Endodermal cell (in vitro differentiated cells): ENCODE results near the gene VWA5B2. TPM values are rescaled to one million over a fixed set of nuclear protein-coding genes. Genes with fewer than 3 reads are reported as not detected.

Source experiments
- DNase-seq: peaks from one replicate; pipeline ENCODE4 v3.0.0-alpha.2; 2017
- H3K27ac ChIP-seq: 2 replicates; pipeline ENCODE4 v1.5.1; 2013; ENCODE audit warnings: mild to moderate bottlenecking, low read depth, low read length, moderate library complexity
- H3K27me3 ChIP-seq: 2 replicates; pipeline ENCODE4 v1.6.1; 2013; ENCODE audit warnings: mild to moderate bottlenecking, low read length, moderate library complexity; ENCODE audit not compliant: insufficient read depth, control insufficient read depth, poor library complexity, severe bottlenecking
- H3K36me3 ChIP-seq: 2 replicates; pipeline ENCODE4 v1.7.0; 2013; ENCODE audit warnings: mild to moderate bottlenecking, low read length, moderate library complexity; ENCODE audit not compliant: control insufficient read depth, insufficient read depth
- H3K4me1 ChIP-seq: one replicate; pipeline ENCODE4 v1.7.0; 2013; ENCODE audit warnings: low read length; ENCODE audit not compliant: control insufficient read depth, insufficient read depth
- H3K4me3 ChIP-seq: 2 replicates; pipeline ENCODE4 v1.5.1; 2013; ENCODE audit warnings: mild to moderate bottlenecking, low read length, moderate library complexity
- H3K9ac ChIP-seq: 2 replicates; pipeline ENCODE4 v1.6.1; 2013; ENCODE audit warnings: mild to moderate bottlenecking, low read length, moderate library complexity; ENCODE audit not compliant: poor library complexity, severe bottlenecking; ENCODE audit errors: extremely low read depth
- H3K9me3 ChIP-seq: 2 replicates; pipeline ENCODE4 v1.6.1; 2013; ENCODE audit warnings: mild to moderate bottlenecking, low read length, moderate library complexity; ENCODE audit not compliant: control insufficient read depth
- H3K27ac Mint-ChIP-seq: 2 replicates; pipeline ENCODE4 v1.8.0; 2020; ENCODE audit warnings: mixed read lengths
- H3K27me3 Mint-ChIP-seq: 2 replicates; pipeline ENCODE4 v1.8.0; 2021; ENCODE audit warnings: mild to moderate bottlenecking, mixed read lengths; ENCODE audit not compliant: insufficient read depth
- H3K36me3 Mint-ChIP-seq: 2 replicates; pipeline ENCODE4 v1.8.0; 2020; ENCODE audit warnings: low read depth, mixed read lengths
- H3K4me1 Mint-ChIP-seq: 2 replicates; pipeline ENCODE4 v1.8.0; 2020; ENCODE audit warnings: mixed read lengths
- H3K4me3 Mint-ChIP-seq: 2 replicates; pipeline ENCODE4 v1.8.0; 2020; ENCODE audit warnings: mild to moderate bottlenecking, moderate library complexity, mixed read lengths
- H3K9me3 Mint-ChIP-seq: 2 replicates; pipeline ENCODE4 v1.8.0; 2020; ENCODE audit warnings: mild to moderate bottlenecking, mixed read lengths
- WGBS, 2 experiments: methylation state at CpG; one replicate each; pipeline versions ENCODE4 v1.1.5 to v1.1.7; 2013; ENCODE audit warnings: missing lambda C conversion rate in 2 of 2, mixed read lengths in 1 of 2; ENCODE audit not compliant: insufficient coverage in 1 of 2, insufficient read length in 1 of 2; 5-methylcytosine and 5-hydroxymethylcytosine counted together
- total RNA-seq, 2 donors: library from RNA; stranded (reverse); fragmentation: NEBNext Ultra II Directional in 1 of 2; extraction: Animal tissue kit (Norgen Biotek cat#: 25700) in 1 of 2; gene quantifications; 2 replicates in 1 of 2; 3 replicates in 1 of 2; pipeline ENCODE4 v1.2.1, GENCODE V29; 2021
- TF ChIP-seq, protein P1 (sequence below): fragments of 200-600 bp; sonication (generic); conservative IDR thresholded peaks from 2 replicates; pipeline ENCODE4 v1.5.0; 2021; ENCODE audit warnings: antibody characterized with exemption, mild to moderate bottlenecking

Gene VWA5B2
- total RNA-seq, 2 donors from 2014 or later: 0.62 to 0.97 TPM

DNA sequence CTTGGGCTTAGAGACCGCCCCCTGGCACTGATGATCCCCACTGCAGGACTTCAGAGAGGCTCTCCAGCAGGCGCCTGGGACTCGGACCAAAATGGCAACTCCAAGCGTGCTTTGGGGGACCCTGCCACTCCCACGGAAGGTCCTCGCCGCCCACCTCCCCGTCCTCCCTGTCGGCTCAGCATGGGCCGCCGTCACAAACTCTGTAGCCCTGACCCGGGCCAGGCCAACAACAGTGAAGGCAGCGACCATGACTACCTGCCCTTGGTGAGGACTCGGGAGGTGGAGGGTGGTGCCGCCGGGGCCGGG, 11.7 kb downstream of the VWA5B2 start:
- H3K4me1 Mint-ChIP-seq: peaks cover 2% of the 10 kb centered on the region
- H3K27me3 Mint-ChIP-seq: peaks cover 27% of the 10 kb centered on the region
- Histone ChIP-seq H3K4me3 (no peak overlapping the region), H3K36me3 (peaks cover 26% of the 10 kb centered on the region), H3K4me1 (no peaks in the 10 kb centered on the region), H3K27me3 (peaks cover 10% of the 10 kb centered on the region), H3K27ac (no peak overlapping the region), H3K9me3 (no peaks in the 10 kb centered on the region), H3K9ac (no peak overlapping the region)
- H3K36me3 Mint-ChIP-seq: peaks cover 22% of the 10 kb centered on the region
- H3K27ac Mint-ChIP-seq: no peak overlapping the region
- TF ChIP-seq, protein P1, sequence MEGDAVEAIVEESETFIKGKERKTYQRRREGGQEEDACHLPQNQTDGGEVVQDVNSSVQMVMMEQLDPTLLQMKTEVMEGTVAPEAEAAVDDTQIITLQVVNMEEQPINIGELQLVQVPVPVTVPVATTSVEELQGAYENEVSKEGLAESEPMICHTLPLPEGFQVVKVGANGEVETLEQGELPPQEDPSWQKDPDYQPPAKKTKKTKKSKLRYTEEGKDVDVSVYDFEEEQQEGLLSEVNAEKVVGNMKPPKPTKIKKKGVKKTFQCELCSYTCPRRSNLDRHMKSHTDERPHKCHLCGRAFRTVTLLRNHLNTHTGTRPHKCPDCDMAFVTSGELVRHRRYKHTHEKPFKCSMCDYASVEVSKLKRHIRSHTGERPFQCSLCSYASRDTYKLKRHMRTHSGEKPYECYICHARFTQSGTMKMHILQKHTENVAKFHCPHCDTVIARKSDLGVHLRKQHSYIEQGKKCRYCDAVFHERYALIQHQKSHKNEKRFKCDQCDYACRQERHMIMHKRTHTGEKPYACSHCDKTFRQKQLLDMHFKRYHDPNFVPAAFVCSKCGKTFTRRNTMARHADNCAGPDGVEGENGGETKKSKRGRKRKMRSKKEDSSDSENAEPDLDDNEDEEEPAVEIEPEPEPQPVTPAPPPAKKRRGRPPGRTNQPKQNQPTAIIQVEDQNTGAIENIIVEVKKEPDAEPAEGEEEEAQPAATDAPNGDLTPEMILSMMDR: no peak
- no peaks in the 10 kb centered on the region for H3K9me3 Mint-ChIP-seq
- no peak for DNase-seq
- no peak overlapping the region for H3K4me3 Mint-ChIP-seq
- WGBS, 2 experiments: 84 to 100% methylated on average over 5 to 17 of the region's 17 CpGs

DNA sequence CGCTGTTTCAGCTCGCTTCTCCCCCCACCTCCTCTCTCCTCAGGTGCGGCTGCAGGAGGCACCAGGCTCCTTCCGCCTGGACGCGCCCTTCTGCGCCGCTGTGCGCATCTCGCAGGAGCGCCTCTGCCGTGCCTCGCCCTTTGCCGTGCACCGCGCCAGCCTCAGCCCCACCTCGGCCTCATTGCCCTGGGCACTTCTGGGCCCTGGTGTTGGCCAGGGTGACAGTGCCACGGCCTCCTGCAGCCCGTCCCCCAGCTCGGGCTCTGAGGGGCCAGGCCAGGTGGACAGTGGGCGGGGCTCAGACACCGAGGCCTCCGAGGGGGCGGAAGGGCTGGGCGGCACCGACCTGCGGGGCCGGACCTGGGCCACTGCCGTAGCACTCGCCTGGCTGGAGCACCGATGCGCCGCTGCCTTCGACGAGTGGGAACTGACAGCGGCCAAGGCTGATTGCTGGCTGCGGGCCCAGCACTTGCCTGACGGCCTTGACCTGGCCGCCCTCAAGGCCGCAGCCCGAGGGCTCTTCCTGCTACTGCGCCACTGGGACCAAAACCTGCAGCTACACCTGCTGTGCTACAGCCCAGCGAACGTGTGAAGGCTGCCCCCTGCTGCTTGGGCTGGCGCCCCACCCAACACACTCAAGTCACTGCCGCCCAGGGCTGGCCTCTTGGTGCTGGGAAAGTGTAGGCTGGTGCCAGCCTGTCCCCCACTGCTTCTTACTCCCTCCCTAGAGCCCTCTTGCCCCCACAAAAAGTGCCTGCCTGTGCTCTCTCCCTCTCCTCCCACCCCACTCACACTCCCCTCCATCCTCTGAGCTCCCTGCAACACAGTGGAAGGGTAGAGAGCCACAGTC, 12.3 kb downstream of the VWA5B2 start:
- no peak overlapping the region for H3K27ac Mint-ChIP-seq
- no peak overlapping the region for H3K4me3 Mint-ChIP-seq
- TF ChIP-seq, protein P1: peak; percentile 46
- Histone ChIP-seq H3K27me3 (peaks cover 10% of the 10 kb centered on the region), H3K27ac (no peak overlapping the region), H3K9me3 (no peaks in the 10 kb centered on the region), H3K4me1 (no peaks in the 10 kb centered on the region), H3K4me3 (no peak overlapping the region), H3K9ac (no peak overlapping the region), H3K36me3 (peaks cover 26% of the 10 kb centered on the region)
- no peaks in the 10 kb centered on the region for H3K9me3 Mint-ChIP-seq
- H3K27me3 Mint-ChIP-seq: peaks cover 27% of the 10 kb centered on the region
- peaks cover 22% of the 10 kb centered on the region for H3K36me3 Mint-ChIP-seq
- no peaks in the 10 kb centered on the region for H3K4me1 Mint-ChIP-seq
- peak; percentile 73 for DNase-seq
- WGBS, 2 experiments: 76 to 89% methylated on average over 35 to 46 of the region's 46 CpGs

DNA sequence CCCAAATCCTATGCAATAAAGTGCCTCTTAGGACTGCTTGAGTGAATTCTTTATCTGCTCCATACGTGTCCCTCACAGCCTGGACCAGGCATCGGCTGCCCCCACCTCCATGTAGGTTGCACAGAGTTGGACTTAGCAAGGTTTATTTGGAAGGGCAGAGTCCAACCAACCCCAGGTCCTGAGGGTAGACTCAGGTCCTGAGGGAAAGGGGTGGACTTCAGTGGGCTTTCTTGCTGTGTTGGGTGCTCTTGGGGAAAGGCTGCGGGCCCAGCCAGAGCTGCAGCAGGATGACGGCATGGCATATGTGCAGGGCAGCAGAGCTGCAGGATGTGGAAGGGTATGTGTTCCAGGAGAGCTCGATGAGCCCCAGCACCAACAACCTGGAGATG, 12.9 kb downstream of the VWA5B2 start:
- Histone ChIP-seq H3K4me3 (no peak overlapping the region), H3K4me1 (no peaks in the 10 kb centered on the region), H3K9me3 (no peaks in the 10 kb centered on the region), H3K9ac (no peak overlapping the region), H3K27me3 (peaks cover 5% of the 10 kb centered on the region), H3K27ac (no peak overlapping the region), H3K36me3 (peaks cover 26% of the 10 kb centered on the region)
- Mint-ChIP-seq H3K36me3 (peaks cover 22% of the 10 kb centered on the region), H3K27me3 (peaks cover 26% of the 10 kb centered on the region), H3K4me1 (no peaks in the 10 kb centered on the region), H3K27ac (no peak overlapping the region), H3K9me3 (no peaks in the 10 kb centered on the region), H3K4me3 (no peak overlapping the region)
- no peak for DNase-seq
- TF ChIP-seq, protein P1: no peak
- 80 to 90% methylated on average over 2 to 5 of the region's 5 CpGs for WGBS, 2 experiments
